EL (cell line): Measurements from ENCODE around the gene GPSM3.
A peak's percentile ranks its signal among the peaks of the same experiment; 100 is the strongest.
"Not testable (repeated sequence)": the region's sequence is repeated elsewhere in the genome, so short reads cannot be mapped to it uniquely, and the experiment has no call there.

Experiments used
- DNase-seq: peaks from one replicate; pipeline ENCODE4 v3.0.0-alpha.2; 2016

The GPSM3 gene

DNA sequence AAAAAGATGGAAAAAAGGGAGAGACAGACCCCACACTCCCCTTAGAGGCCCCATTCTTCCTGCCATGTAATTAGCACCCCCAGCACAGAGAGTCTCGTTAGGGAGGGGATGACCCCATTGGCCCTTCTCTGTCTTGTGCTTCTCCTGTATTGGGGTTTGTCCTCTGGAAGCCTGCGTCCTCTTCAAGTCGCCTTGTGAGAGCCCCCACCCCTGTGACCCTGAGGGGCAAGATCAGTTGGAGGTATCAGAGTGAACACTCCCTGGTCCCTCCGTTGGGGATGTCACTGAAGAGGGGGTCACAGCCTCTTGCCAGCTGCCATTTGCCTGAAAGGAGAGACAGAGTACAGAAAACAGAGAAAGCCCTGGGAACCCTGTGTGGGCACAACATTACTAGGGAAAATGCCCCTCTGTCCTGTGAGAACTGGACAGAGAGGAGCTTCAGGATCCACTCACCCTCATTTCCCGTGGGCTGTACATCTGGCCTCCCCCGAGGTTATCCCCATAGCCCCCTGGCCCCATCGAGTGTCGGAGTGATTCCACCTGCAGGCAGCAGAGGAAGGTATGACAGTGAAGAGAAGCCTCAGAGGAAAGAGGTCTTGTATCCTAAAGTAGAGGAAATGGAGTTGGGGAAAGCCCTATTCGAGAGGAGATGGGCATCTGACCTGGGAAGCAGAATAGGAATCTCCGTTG lies 6.1 kb downstream of the GPSM3 start:
- DNase-seq, result not testable (repeated sequence)

DNA sequence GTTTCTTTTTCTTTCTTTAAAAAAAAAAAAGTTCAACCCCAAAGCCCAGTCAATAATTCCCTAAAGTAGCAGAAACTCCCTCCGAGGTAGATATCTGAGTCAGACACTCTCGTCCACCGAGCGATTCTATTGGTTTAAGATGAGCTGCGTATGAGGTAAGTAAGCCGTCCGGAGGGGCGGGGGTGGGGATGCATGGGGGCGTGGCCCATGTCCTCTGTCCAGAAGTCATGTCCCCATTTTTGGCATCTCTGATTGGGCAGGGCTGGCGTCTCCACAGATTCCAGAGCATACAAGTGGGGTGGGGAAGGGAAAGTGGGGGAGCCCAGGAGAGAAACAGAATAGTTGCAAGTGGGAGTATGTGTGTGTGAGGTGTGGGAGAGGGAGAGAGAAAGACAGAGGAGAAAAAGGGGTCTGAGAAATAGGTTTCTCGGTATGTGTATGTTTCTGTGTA lies 6.7 kb downstream of the GPSM3 start:
- peak; percentile 95 for DNase-seq

DNA sequence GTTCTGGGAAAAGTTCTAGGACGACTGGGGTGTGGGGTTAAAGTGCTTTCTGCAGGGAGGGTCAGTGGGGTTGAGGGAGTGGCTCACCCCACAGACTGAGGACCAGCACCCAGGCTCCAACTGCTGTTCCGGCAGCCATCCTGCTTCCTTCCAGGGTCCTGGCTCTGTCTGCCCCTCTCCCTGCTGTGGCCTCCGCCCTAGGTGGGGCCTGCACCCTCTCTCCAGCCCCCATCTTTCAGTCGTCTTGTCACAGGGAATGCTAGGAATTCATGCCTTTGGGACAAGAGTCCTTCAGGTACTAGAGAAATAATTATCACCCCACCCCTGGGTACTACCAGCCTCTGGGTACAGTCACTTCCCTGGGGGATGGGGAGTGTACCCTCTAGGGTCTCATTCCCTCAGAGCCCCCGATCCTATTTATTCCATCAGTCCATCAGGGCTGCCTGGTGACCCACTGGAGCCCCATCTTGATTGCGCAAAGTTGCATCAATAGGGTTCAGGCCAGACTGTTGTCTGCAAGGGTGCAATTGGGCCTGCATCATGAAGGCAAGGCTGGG lies 8.3 kb downstream of the GPSM3 start, which contains the start of gene AGER:
Gene AGER (minus strand): TSS at position 170 of the 557 bp plus-strand sequence. CDS start 31 bp downstream, at position 139.
- DNase-seq, result no peak

DNA sequence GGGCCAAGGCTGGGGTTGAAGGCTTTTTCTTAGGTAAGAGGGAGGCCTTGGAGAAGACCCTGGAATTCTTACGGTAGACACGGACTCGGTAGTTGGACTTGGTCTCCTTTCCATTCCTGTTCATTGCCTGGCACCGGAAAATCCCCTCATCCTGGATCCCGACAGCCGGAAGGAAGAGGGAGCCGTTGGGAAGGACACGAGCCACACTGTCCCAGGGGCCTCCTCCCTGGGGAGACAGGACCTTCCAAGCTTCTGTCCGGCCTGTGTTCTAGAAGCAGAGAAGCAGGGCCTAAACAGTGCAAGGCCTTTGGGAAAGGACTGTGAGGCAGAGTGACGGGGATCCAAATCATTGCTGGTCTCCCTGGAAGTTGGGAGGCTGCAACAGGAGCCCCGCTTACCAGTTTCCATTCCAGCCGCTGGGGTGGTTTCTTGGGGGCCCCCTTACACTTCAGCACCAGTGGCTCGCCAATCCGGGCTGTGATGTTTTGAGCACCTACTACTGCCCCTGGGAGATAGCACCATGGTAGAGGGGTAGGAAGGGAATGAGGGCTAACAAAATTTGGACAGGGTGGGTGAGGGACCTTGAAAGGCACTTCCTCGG lies 8.9 kb downstream of the GPSM3 start:
- no peak for DNase-seq

DNA sequence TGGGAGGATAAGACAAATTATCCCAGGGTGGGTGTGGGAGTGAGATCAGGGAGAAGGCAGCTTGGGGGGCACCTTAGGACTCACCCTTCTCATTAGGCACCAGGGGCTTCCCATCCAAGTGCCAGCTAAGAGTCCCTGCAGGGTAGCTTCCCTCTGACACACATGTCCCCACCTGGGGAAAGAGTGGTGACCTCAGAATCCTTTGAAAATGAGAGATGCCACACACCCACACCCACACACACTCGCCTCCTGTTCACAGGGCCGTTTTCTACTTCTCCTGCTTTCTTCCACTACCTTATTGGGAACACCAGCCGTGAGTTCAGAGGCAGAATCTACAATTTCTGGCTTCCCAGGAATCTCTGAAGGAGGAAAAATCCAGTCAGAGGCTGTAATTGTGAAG lies 9.4 kb downstream of the GPSM3 start:
- no peak for DNase-seq

DNA sequence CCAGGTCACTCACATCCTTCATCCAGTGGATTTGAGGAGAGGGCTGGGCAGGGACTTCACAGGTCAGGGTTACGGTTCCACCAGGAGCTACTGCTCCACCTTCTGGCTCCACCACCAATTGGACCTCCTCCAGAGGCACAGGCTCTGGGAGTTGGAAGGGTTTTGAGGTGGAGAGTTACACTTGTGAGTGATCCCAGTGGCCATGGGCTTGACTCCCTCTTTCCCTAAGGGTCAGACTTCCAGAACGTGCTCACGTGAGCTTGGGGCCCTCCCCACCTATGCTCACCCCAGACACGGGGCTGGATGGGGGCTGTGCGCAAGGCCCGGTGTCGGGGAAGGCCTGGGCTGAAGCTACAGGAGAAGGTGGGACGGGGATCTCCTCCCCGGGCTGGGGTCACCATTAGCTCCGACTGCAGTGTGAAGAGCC lies 9.9 kb downstream of the GPSM3 start:
- DNase-seq, result no peak

DNA sequence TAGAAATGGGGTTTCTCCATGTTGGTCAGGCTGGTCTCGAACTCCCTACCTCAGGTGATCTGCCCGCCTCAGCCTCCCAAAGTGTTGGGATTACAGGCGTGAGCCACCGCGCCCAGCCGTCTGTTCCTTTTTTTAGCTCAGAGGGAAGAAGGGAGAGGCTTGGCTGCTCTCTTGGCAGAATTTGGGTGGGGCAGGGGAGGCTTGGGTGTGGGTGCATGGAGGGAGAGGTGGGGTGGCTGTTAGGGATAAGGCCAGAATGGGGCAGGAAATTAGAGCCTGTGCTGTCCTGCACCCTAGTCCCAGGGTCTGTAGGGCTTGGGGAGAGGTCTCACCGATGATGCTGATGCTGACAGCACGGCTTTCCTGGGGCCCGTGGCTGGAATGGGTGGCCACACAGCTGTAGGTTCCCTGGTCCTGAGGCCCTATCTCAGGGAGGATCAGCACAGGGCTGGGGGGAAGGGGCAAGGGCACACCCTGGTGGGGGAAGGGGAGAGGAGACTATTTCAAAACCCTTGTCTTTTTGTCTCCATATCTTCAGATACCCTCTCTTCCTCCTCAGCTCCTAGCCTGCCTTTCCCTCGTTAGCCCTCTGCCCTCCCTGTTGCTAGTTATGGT lies 10.4 kb downstream of the GPSM3 start:
- DNase-seq, result no peak

DNA sequence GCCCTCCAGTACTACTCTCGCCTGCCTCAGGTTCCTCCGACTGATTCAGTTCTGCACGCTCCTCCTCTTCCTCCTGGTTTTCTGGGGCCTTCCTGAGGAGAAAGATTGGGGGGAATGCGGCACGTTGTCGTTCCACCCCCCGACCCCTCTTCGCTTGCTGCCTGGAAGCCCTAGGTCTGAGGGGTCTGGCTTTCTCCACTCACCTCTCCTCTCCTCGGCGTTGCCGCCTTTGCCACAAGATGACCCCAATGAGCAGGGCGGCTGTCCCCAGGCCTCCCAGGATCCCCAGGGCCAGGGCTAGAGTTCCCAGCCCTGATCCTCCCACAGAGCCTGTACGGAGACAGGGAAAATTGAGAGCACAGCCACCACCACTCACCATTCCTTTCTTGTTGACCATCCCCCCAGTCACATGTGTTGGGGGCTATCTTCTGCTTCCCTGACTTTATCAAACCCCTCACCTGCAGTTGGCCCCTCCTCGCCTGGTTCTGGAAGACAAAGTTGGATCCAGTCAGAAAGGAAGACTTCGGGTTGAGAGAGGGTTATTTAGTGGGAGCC lies 11.2 kb downstream of the GPSM3 start:
- no peak for DNase-seq

DNA sequence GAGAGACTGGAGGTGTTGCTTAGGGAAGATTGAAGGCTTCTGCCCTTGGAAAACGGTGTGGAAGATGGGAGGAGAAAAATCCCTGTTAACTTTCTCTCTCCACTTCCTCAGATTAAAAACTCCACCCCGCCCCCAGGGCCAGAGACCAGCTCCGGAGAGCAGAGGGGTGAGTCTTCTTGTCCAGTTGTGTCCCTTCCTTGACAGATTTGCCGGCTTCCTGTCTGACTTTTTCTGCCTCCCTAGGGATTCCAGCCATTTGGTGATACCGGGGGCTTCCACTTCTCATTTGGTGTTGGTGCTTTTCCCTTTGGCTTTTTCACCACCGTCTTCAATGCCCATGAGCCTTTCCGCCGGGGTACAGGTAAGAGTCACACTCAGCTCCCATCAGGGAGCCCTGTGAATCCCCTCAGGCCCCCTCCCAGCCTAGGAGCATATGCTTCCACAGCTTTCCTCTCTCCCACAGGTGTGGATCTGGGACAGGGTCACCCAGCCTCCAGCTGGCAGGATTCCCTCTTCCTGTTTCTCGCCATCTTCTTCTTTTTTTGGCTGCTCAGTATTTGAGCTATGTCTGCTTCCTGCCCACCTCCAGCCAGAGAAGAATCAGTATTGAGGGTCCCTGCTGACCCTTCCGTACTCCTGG lies 12.6 kb downstream of the GPSM3 start:
- DNase-seq, result no peak

DNA sequence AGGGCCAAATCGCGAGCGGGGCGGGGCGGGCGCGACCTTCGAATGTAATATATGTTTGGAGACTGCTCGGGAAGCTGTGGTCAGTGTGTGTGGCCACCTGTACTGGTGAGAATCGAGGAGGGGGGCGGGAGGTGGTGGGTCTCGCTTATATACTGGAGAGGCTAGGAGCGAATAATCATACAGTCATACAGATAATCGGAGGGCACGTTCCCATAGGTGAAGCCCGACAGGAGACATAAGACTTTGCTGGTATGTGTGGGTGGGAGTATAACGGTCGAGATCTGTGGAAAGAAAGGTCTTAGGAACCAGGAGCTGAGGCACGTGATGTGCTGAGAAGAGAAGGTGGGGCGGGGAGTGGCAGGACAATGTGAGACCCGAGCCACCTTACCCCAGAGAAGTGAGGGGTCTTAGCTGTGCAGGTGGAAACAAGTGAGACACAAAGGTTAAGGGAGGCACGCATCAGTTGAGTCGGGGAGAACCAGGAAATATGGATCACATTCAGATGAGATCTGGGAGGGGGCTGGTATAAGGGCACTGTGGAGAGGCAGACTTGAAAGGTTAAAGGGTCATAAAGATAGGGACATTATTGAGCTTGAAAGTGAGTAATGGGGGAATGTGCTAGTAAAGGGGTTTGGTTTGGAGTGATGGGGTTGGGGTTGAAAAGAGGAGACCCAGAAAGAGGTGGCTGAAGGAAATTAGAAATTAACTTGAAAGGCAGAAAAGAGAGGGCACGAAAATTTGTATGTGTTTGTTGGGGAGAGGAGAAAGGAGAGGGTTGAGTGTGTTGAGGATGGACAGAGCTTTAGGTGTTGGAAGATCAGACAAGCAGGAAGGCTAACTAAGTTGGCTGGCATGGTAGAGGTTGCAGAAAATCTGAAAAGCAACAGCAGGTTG lies 13.6 kb downstream of the GPSM3 start:
- DNase-seq, result no peak

DNA sequence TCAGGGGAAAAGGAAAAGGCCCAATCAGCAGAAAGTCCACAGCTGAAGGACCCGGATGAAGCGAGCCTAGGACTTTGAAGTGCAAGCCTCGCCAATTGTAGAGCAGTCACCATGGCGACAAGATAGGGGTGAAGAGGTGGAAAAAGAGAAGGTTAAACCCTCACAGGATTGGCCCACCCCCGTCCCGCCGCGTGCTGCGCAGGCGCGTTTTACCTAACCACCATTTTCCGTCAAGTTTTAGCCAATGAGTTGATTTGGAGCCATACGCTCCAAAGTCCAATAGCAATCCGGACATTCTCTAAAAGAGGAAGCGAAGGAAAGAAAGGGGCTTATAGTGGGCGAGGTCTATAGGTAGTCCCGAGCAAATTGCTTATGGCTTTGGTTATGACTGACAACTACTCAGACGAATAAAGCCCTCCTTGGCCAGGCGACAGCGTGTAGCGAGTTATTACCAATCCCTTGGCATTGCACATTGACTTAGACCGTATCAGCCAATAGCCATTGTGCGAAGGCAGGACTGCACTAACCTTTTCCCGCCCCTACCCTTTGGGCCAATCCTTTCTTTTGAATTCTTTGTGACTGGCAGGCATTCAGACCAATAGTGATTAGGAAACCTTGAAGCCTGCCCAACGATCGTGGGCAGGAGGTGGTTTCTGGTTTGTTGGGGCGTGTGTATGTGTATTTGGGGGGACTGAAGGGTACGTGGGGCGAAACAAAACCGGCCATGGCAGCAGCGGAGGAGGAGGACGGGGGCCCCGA lies 14.5 kb downstream of the GPSM3 start, which contains the start of gene RNF5:
Gene RNF5 (plus strand): TSS at position 618 of the 759 bp plus-strand sequence. CDS start 107 bp downstream, at position 725.
- peak; percentile 100 for DNase-seq

DNA sequence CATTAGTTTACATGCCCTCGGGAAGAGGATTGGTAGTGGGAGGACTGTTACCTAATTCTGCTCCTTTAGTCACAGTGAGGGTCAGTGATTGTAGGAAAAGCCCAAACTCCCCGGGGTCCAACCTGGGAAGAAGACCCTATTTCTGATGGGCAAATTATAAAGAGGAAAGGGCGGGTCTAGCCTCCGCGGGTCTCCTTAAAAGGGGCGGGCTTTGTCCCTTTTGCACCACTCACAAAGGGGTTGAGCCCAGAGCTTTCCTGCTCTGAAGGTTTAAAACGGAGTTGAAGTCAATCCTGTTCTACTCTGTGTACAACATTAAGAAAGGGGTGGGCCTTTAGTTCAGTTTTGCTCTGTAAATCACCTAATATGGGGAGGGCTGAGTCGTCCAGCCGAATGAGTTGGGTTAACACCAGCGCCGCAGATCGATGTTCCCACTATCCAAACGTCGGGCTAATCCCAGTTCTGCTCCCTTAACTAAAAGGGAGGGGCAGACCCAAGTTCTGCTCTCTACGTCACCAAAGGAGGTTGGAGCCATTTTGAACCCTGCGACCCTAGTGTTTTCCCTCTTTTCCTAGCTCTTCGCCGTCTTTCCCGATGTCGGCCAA lies 15.2 kb downstream of the GPSM3 start:
- no peak for DNase-seq

DNA sequence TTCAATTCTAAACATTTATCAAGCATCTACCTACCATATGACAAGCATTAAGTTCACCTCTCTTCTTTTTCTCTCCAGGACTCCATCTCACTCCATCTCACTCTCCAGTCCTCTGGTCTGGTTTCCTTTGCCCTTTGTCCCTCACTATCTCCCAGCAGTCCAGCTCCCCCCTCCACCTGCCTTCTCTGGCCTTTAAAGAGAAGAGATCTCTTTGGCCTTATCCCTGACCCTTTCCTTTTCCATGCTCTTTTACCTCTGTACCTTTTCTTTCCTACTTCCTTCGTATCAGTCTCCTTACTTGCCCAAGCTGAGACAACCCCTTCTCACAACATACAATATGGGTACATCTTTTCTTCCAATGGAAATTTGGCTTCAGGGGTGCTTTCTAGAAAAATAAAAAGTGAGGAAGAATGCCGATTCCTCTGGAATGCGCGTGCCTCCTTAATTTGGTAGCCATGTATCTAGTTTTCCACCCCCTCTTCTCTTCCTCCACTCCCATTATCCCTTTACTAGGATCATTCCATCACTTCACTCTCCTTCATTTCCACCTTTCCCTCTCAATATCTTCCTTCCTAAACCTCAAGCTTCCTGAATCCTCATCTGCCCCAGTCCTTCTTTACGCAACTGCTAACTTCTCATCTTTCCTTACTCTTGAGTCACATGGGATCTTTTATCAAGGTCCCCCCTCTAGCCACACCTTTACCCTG lies 15.8 kb downstream of the GPSM3 start:
- no peak for DNase-seq

DNA sequence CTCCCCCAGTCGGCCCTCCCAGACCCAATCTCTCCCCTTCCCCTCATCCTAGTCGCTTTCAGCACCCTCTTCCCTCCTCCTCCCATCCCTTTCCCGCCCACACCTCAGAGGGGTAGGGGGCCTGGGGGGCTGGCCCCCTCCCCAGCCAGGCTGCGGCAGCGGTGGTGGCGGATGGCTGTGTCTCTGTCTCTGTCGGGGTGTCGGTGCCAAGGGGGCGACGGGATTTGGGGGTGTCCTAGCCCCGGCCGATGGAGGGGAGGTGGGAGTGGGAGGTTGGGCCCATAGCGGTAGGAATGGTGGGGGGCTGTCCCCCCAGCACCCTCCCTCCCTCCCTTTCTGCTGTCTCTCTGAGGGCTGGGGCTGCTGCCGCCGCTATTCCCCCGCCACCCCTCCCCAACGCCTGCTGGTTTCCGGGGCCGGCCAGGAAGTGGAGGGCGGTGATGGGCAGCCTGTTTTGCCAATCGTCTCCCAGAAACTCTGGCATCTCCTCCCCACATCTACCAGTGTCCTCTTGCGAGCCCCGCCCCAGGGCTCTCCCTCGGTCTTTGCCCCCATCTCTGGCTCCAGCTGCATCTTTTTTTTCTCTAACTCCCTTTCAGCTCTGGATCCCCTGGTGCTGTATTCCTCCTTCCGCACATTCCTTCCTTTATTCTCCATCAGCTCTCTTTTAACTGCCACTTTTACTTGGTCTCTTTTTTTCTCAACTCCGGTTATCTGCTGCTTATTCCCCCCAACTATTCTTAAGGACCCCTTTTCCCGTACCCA lies 16.6 kb downstream of the GPSM3 start, which contains the start of gene AGPAT1:
Gene AGPAT1 (minus strand): TSS at position 374 of the 765 bp plus-strand sequence. CDS start 4,588 bp downstream, outside the sequence.
- peak; percentile 98 for DNase-seq

DNA sequence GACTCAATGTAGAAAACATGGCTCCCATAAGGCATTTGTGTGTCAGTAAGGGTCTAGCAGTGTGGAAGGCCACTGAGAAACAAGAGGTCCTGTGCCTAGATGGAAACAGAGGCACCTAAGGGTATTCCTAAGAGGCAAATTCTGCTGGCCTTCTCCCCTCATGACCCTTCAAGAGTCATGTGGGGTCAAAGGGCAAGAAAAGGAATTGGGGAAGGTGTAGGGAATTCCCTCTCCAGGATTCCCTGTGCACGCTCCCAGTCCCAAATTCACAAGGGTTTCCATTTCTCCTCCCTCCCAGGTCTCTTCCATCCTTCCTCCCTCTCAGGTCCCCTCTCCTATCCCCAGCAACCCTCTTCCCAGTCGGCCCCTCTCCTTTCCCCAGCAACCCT lies 17.1 kb downstream of the GPSM3 start:
- DNase-seq, result no peak

DNA sequence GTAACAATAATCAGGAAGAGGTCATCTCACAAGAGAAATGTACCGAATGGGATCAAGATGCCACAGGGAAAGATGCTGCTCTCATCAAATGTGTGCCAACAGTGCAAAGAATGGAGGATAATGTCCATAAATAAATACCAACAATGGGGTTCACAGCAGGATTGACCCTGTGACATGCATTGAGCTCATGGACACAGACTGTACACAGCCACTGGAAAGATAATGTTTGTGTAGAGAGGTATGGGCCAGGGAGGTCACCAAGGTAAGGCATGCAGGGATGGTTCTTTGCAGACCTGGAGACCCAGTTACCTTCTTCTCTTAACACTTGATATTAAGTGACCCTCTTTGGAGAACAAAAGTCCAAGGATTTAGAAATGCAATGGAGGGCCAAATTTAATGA lies 18.0 kb downstream of the GPSM3 start:
- no peak for DNase-seq

DNA sequence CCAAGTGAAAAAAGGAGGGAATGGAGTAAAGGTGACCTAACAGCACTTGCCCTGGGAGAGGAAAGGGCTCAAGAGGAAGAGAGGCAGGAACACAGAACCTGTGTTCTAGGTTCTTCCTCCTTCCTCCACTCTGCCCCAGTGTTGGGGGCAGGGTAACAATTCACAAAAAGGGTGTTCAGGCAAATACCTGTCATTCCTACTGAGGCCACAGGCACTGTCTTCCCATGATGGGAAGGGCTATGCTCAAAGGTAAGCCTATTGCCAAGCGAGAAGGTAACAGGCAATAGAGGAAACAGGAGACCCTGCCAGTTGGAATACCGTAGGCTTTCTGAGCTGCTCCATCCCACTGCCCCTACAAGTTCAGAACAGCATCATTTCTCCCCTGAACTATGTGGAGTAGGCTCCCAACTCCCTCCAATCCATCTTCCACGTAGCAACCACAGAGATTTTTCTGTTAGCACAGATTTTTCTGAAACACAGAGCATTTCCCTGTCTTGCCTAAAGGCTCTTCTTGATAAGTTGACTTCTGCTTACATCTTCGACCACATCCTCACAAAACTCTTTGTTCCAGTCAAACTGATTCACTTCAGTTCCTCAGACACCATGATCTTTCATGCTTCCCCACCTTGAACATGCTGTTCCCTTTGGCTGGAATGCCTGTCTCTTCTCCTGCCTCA lies 19.3 kb downstream of the GPSM3 start:
- DNase-seq, result no peak

DNA sequence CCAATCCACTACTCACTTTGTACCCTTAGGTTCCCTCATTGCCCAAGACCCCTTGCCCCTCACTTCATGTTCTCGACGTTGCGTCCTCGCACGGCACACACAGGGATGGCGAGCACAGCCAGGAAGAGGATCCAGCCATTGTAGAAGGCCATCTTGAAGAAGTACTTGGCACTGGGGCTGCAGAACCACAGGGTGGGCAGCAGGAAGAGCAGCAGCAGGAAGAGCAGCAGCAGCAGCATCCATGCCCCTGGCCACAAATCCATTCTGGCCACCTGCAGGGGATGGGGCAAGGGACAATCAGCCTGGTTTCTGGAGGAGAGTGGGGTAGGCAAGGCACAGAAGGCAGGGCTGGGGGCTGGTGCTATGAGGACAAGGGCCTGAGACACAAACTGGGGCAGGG lies 21.2 kb downstream of the GPSM3 start:
- no peak for DNase-seq
